HG02840 (cell line): ENCODE data around the gene GPR155.
"Not testable (repeated sequence)": the region's sequence is repeated elsewhere in the genome, so short reads cannot be mapped to it uniquely, and the experiment has no call there.

Experiments used
- ATAC-seq: cut with Tn5 transposase; IDR thresholded peaks from one replicate; pipeline ENCODE4 v1.9.1; 2021; ENCODE audit warnings: mild to moderate bottlenecking, moderate library complexity, moderate number of reproducible peaks; ENCODE audit not compliant: unreplicated experiment, low FRiP score

GPR155 gene

DNA sequence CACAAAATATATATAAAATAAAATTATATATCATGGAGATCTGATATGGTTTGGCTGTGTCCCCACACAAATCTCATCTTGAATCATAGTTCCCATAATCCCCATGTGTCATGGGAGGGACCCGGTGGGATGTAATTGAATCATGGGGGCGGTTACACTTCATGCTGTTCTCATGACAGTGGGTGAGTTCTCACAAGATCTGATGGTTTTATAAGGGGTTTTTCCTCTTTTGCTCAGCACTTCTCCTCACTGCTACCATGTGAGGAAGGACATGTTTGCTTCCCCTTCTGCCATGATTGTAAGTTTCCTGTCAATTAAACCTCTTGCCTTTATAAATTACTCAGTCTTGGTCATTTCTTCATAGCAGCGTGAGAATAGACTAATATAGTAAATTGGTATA, 98.1 kb downstream of the GPR155 start:
- ATAC-seq: not testable (repeated sequence)

GRCh38 chr2:174385201-174385600, 101.6 kb downstream of the GPR155 start:
- ATAC-seq: no peak

GRCh38 chr2:174383796-174384195, 103.0 kb downstream of the GPR155 start:
- no peak for ATAC-seq
